Parathyroid adenoma (tissue), 2 donors: ENCODE results near the gene TAB2.

Source experiments
- H2AFZ ChIP-seq: fragments of 300-600 bp; sonication (generic); one replicate; pipeline ENCODE4 v1.7.0; 2017; ENCODE audit warnings: antibody characterized with exemption, mild to moderate bottlenecking
- H3K27ac ChIP-seq: fragments of 300-600 bp; sonication (generic); one replicate; pipeline ENCODE4 v1.7.0; 2017
- H3K27me3 ChIP-seq: fragments of 300-600 bp; sonication (generic); one replicate; pipeline ENCODE4 v1.7.0; 2017; ENCODE audit warnings: low read length; ENCODE audit not compliant: control insufficient read depth, insufficient read depth
- H3K36me3 ChIP-seq: fragments of 300-600 bp; sonication (generic); one replicate; pipeline ENCODE4 v1.7.0; 2017; ENCODE audit warnings: low read length; ENCODE audit not compliant: control insufficient read depth, insufficient read depth
- H3K4me1 ChIP-seq: fragments of 300-600 bp; sonication (generic); one replicate; pipeline ENCODE4 v1.7.0; 2017; ENCODE audit warnings: control low read depth
- H3K4me2 ChIP-seq: fragments of 300-600 bp; sonication (generic); one replicate; pipeline ENCODE4 v1.7.0; 2017; ENCODE audit warnings: low read length
- H3K4me3 ChIP-seq: fragments of 300-600 bp; sonication (generic); one replicate; pipeline ENCODE4 v1.7.0; 2017; ENCODE audit warnings: low read depth, low read length
- H3K79me2 ChIP-seq: fragments of 300-600 bp; sonication (generic); one replicate; pipeline ENCODE4 v1.7.0; 2017; ENCODE audit warnings: control low read depth
- H3K9ac ChIP-seq: fragments of 300-600 bp; sonication (generic); one replicate; pipeline ENCODE4 v1.7.0; 2017; ENCODE audit warnings: mild to moderate bottlenecking
- H3K9me3 ChIP-seq: fragments of 300-600 bp; sonication (generic); one replicate; pipeline ENCODE4 v1.7.0; 2017; ENCODE audit warnings: low read length; ENCODE audit not compliant: control insufficient read depth
- CTCF ChIP-seq: fragments of 300-600 bp; sonication (generic); IDR thresholded peaks from one replicate; pipeline ENCODE4 v1.7.0; 2017; ENCODE audit warnings: antibody characterized with exemption, mild to moderate bottlenecking
- donor health status: primary hyperparathyroidism.

TAB2 gene

GRCh38 chr6:149271348-149272340 lies 45.9 kb upstream of the TAB2 start:
- TF ChIP-seq CTCF: no peak
- no peak overlapping the region for H3K27ac ChIP-seq
- H3K36me3 ChIP-seq: no peaks in the 10 kb centered on the region

GRCh38 chr6:149273318-149273717 lies 44.2 kb upstream of the TAB2 start:
- no peak overlapping the region for H3K4me2 ChIP-seq
- H3K9ac ChIP-seq: no peak overlapping the region
- no peak for TF ChIP-seq CTCF
- no peaks in the 10 kb centered on the region for H3K27me3 ChIP-seq
- H3K27ac ChIP-seq: no peak overlapping the region
- no peak overlapping the region for H3K4me3 ChIP-seq
- no peaks in the 10 kb centered on the region for H3K9me3 ChIP-seq
- H3K4me1 ChIP-seq: no peaks in the 10 kb centered on the region
- H2AFZ ChIP-seq: no peak overlapping the region
- H3K36me3 ChIP-seq: no peaks in the 10 kb centered on the region
- no peaks in the 10 kb centered on the region for H3K79me2 ChIP-seq

More at GRCh38 chr6:149271348-149272340, 45.9 kb upstream of the TAB2 start:
- Histone ChIP-seq H3K9ac (no peak overlapping the region), H3K4me2 (no peak overlapping the region), H3K9me3 (no peaks in the 10 kb centered on the region), H2AFZ (no peak overlapping the region), H3K79me2 (no peaks in the 10 kb centered on the region), H3K4me1 (no peaks in the 10 kb centered on the region), H3K27me3 (no peaks in the 10 kb centered on the region), H3K4me3 (no peak overlapping the region)

- Histone ChIP-seq H3K79me2 (no peaks in the 10 kb centered on the region), H3K9ac (no peak overlapping the region), H3K27ac (no peak overlapping the region), H3K4me1 (no peaks in the 10 kb centered on the region), H3K9me3 (no peaks in the 10 kb centered on the region), H3K4me2 (no peak overlapping the region), H3K27me3 (no peaks in the 10 kb centered on the region), H3K4me3 (no peak overlapping the region), H3K36me3 (no peaks in the 10 kb centered on the region), H2AFZ (no peak overlapping the region)
- TF ChIP-seq CTCF: no peak
These were observed 41.9 kb upstream of the TAB2 start for GRCh38 chr6:149275621-149276020.

- H3K27me3 ChIP-seq: no peaks in the 10 kb centered on the region
- no peaks in the 10 kb centered on the region for H3K9me3 ChIP-seq
- no peak overlapping the region for H3K9ac ChIP-seq
- no peak overlapping the region for H3K4me2 ChIP-seq
- H3K4me1 ChIP-seq: no peaks in the 10 kb centered on the region
- H3K36me3 ChIP-seq: no peaks in the 10 kb centered on the region
- no peak overlapping the region for H3K27ac ChIP-seq
- no peak for TF ChIP-seq CTCF
- no peak overlapping the region for H3K4me3 ChIP-seq
- no peaks in the 10 kb centered on the region for H3K79me2 ChIP-seq
- H2AFZ ChIP-seq: no peak overlapping the region
These were observed 39.9 kb upstream of the TAB2 start for GRCh38 chr6:149277621-149278020.

GRCh38 chr6:149278997-149279396 lies 38.5 kb upstream of the TAB2 start:
- Histone ChIP-seq H3K36me3 (no peaks in the 10 kb centered on the region), H3K9me3 (no peaks in the 10 kb centered on the region), H3K9ac (no peak overlapping the region), H3K79me2 (no peaks in the 10 kb centered on the region), H3K27me3 (no peaks in the 10 kb centered on the region), H3K4me1 (no peaks in the 10 kb centered on the region), H3K4me2 (no peak overlapping the region), H3K27ac (no peak overlapping the region), H2AFZ (no peak overlapping the region), H3K4me3 (no peak overlapping the region)
- TF ChIP-seq CTCF: no peak
